GM13976 (cell line): Measurements from ENCODE around the gene CHCHD6.

Experiments
- DNase-seq: peaks from one replicate; pipeline ENCODE4 v3.0.0; 2012; ENCODE audit warnings: low spot score
- in situ Hi-C: fragments of 300-500 bp; cut with MboI; formaldehyde crosslinking; loops from one replicate; pipeline ENCODE4 v1.12.0; 2022; ENCODE audit warnings: low sequenced_read_pairs, mixed read lengths, inconsistent platforms; ENCODE audit not compliant: unreplicated experiment
- TF ChIP-seq, protein P1 (sequence below): IDR thresholded peaks from 2 replicates; pipeline ENCODE4 v1.5.1; 2012; ENCODE audit warnings: borderline replicate concordance, mild to moderate bottlenecking; ENCODE audit not compliant: insufficient read depth; ENCODE audit errors: extremely low read depth, missing control alignments, control extremely low read depth

The CHCHD6 gene

GRCh38 chr3:126910231-126910630 lies 206.2 kb downstream of the CHCHD6 start:
- no peak for DNase-seq
- in situ Hi-C loops = no loop called here
- TF ChIP-seq, protein P1, sequence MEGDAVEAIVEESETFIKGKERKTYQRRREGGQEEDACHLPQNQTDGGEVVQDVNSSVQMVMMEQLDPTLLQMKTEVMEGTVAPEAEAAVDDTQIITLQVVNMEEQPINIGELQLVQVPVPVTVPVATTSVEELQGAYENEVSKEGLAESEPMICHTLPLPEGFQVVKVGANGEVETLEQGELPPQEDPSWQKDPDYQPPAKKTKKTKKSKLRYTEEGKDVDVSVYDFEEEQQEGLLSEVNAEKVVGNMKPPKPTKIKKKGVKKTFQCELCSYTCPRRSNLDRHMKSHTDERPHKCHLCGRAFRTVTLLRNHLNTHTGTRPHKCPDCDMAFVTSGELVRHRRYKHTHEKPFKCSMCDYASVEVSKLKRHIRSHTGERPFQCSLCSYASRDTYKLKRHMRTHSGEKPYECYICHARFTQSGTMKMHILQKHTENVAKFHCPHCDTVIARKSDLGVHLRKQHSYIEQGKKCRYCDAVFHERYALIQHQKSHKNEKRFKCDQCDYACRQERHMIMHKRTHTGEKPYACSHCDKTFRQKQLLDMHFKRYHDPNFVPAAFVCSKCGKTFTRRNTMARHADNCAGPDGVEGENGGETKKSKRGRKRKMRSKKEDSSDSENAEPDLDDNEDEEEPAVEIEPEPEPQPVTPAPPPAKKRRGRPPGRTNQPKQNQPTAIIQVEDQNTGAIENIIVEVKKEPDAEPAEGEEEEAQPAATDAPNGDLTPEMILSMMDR = no peak

DNA sequence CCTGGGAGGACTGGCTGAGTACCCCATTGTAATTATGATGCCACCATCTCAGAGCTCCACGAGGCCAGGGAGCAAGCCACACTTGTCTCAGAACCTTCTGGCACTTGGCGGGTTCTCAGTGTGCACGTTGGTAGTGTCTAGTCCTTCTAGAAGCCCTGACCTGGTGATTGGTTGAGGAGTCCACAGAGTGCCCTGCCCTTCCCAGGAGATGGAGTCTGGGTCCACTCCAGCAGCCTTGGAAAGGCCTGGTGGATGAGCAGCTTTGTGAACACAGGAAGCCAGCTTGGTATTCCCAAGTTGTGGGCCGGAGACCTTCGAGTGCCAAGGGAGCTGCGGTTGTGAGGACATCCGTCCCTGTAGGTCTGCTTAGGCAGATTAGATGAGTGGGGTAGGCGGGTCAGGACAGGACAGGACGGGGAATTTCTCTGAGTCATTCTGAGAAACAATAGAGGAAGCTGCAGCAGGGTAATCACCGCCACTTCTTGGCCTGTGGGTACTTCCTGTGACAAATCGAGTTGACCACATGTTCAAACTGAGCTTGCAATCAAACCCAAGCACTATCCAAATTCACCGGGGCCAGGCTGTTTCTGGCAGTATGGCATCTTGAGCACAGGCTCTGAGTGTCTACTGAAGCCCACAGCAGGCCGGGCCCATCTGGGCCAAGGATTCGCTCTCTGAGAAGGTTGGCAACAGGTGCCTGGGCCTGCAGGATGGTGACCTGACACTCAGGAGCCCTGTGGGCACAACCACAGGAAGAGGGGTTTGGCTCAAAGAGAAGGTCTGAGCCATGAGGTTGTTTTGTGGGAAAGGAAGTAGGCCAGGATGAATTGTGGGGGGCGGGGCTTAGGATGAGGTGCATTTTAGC lies 207.4 kb downstream of the CHCHD6 start:
- DNase-seq = peak; percentile 92
- in situ Hi-C loops = no loop called here
- TF ChIP-seq, protein P1 = no peak

GRCh38 chr3:126912027-126912422 lies 208.0 kb downstream of the CHCHD6 start:
- no peak for DNase-seq
- TF ChIP-seq, protein P1 = no peak
- in situ Hi-C loops = no loop called here

DNA sequence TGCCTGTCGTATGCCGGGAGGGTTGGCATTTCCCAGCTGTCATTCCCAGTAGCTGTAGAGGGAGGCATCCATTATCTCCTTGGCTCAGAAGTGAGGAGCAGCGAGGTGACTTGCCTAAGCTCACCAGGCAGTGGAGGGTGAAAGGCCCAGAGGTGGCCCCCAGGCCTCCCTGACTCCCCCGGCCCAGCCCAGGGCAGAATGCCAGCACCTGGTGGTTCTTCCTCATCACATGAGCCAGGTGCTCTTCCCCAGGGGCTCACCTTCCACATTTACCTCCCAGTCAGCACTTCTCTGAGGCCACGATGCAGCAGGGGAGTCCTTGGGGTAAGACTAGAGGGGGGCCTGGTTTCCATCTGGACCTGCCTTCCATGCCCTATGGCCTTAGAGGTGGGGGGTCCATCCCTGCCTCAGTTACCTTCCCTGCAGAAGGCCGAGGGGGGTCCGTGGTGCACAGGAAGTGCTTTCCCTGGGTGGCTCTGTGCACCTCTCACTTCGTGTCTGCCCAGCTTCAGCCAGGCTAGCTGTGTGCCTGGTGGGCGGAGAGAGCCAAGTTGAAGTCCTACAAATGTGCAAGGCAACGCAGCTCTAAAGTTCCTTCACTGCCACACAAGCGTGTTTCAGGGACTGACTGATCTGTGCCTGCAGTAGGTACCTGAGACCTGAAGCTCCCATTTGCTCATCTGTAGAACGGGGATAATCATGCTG lies 208.6 kb downstream of the CHCHD6 start:
- no peak for DNase-seq
- TF ChIP-seq, protein P1 = no peak
- in situ Hi-C loops = no loop called here

DNA sequence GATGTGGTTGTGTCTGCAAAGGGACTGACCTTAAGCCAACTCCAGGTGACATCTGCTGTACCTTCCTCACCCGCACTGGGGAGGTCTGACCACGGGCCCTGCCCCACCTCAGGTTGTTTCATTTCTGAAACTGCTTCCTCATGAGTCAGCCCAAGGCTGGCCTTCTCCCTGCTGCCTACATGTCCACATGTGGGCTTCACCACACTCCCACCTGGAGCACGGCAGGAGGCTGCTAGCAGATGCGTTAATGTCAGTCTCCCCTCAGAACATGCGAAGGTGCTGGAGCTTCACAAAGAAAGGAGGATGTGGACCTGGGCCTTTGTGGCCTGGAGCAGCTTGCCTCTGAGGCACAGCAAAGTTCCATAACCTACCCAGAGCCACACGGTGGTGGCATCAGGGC lies 209.5 kb downstream of the CHCHD6 start:
- TF ChIP-seq, protein P1 = no peak
- in situ Hi-C loops = no loop called here
- no peak for DNase-seq

DNA sequence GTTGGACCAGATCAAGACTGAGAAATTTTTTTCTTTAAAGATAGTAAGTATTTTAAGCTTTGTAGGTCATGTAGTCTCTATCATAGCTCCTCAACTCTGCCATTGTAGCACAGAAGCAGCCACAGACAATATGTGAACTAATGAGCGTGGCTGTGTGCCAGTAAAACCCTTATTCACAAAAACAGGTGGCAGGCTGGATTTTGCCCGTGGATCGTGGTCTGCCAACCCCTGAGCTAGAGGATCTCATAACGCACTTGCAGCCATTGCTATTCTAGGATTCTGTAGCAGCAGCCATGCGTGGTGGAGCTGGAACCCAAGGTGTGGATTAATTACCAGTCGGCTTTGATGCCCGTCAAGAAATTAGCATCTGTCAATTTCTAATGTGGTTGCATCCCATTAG lies 210.2 kb downstream of the CHCHD6 start:
- in situ Hi-C loops = no loop called here
- no peak for DNase-seq
- TF ChIP-seq, protein P1 = no peak
